Ishikawa (cell line): ENCODE data around the gene FAAP100.
A peak's percentile ranks its signal among the peaks of the same experiment; 100 is the strongest.

Source experiments
- CREB1 ChIP-seq: IDR thresholded peaks from 2 replicates; pipeline ENCODE4 v1.6.1; 2012; ENCODE audit warnings: low read depth
- EGR1 ChIP-seq: IDR thresholded peaks from 2 replicates; pipeline ENCODE4 v1.6.1; 2012
- EP300 ChIP-seq: IDR thresholded peaks from 2 replicates; pipeline ENCODE4 v1.6.1; 2012; ENCODE audit warnings: borderline replicate concordance
- FOXM1 ChIP-seq: IDR thresholded peaks from 2 replicates; pipeline ENCODE4 v1.6.1; 2012; ENCODE audit warnings: low read depth, borderline replicate concordance
- NFIC ChIP-seq: IDR thresholded peaks from 2 replicates; pipeline ENCODE4 v1.6.1; 2012
- RAD21 ChIP-seq: IDR thresholded peaks from 2 replicates; pipeline ENCODE4 v1.6.1; 2012; ENCODE audit warnings: low read depth
- TAF1 ChIP-seq: IDR thresholded peaks from 2 replicates; pipeline ENCODE4 v1.6.1; 2012; ENCODE audit warnings: low read depth, mild to moderate bottlenecking
- TCF12 ChIP-seq: IDR thresholded peaks from 2 replicates; pipeline ENCODE4 v1.6.1; 2012; ENCODE audit warnings: low read depth
- TEAD4 ChIP-seq: IDR thresholded peaks from 2 replicates; pipeline ENCODE4 v1.6.1; 2012
- YY1 ChIP-seq: IDR thresholded peaks from 2 replicates; pipeline ENCODE4 v1.6.1; 2012; ENCODE audit warnings: low read depth
- ZBTB7A ChIP-seq: IDR thresholded peaks from 2 replicates; pipeline ENCODE4 v1.6.1; 2012; ENCODE audit warnings: low read depth
- TF ChIP-seq, protein P1 (sequence below): IDR thresholded peaks from 2 replicates; pipeline ENCODE4 v1.6.1; 2012
- TF ChIP-seq, protein P2 (sequence below): IDR thresholded peaks from 2 replicates; pipeline ENCODE4 v1.6.1; 2012
- TF ChIP-seq, protein P3 (sequence below): IDR thresholded peaks from 2 replicates; pipeline ENCODE4 v1.6.1; 2012; ENCODE audit warnings: low read depth, mild to moderate bottlenecking

Gene FAAP100, protein sequence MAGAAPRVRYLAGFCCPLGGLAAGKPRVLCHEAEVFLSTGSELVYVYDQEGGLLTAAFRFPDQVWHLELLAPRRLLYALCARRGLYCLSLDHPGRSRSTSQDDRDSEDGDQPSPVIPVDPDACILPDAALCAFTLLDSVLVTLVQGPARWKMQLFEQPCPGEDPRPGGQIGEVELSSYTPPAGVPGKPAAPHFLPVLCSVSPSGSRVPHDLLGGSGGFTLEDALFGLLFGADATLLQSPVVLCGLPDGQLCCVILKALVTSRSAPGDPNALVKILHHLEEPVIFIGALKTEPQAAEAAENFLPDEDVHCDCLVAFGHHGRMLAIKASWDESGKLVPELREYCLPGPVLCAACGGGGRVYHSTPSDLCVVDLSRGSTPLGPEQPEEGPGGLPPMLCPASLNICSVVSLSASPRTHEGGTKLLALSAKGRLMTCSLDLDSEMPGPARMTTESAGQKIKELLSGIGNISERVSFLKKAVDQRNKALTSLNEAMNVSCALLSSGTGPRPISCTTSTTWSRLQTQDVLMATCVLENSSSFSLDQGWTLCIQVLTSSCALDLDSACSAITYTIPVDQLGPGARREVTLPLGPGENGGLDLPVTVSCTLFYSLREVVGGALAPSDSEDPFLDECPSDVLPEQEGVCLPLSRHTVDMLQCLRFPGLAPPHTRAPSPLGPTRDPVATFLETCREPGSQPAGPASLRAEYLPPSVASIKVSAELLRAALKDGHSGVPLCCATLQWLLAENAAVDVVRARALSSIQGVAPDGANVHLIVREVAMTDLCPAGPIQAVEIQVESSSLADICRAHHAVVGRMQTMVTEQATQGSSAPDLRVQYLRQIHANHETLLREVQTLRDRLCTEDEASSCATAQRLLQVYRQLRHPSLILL

DNA sequence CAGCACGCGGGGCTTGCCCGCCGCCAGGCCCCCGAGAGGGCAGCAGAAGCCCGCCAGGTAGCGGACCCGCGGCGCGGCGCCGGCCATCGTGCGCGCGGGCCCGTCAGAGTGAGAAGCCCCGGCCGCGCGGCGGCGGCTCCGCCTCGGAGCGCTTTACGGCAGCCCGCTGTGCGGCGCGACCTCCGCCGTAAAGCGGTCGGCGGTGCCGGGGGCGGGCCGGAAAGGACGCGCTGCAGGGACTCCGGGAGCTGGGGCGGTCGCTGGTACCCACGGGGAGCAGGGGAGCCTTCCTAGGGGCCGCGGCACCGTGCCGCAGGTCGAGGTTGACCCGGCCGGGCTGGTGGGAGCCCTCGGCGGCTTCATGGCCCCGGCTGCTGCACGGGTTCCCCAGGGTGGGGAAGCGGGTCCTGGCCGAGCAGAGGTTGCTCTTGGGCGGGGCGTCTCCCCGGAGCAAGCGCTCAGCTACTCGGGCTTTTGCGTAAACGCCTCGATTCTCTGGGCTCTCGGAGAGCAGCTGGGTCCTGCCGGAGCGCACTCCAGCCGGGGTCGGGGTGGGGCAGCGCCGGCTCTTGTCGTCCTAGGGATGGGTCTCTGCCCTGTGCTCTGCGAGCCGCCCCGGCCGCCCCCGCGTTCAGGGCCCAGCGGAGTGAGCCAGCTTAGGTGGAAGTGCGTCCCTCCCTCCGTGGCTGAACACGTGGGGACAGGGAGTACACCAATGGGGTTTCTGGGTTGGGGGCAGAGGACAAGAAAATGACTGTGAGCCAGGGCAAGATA lies at the start of gene FAAP100:
FAAP100 (minus strand) TSS at position 110 of the 774 bp plus-strand sequence; CDS start at position 87, 23 bp downstream.
- peak; percentile 76 for TF ChIP-seq TAF1
- peak; percentile 34; the same call in 1 of the 2 replicates for TF ChIP-seq NFIC
- TF ChIP-seq EGR1 = peak; percentile 89
- 0 out of 2 replicates have a peak, but pooled peaks have one; percentile 5 for TF ChIP-seq ZBTB7A
- TF ChIP-seq RAD21 = no peak
- TF ChIP-seq, protein P1, sequence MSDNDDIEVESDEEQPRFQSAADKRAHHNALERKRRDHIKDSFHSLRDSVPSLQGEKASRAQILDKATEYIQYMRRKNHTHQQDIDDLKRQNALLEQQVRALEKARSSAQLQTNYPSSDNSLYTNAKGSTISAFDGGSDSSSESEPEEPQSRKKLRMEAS = peak; percentile 89
- TF ChIP-seq, protein P2, sequence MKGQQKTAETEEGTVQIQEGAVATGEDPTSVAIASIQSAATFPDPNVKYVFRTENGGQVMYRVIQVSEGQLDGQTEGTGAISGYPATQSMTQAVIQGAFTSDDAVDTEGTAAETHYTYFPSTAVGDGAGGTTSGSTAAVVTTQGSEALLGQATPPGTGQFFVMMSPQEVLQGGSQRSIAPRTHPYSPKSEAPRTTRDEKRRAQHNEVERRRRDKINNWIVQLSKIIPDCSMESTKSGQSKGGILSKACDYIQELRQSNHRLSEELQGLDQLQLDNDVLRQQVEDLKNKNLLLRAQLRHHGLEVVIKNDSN = peak; percentile 77
- peak; percentile 78 for TF ChIP-seq YY1
- no peak for TF ChIP-seq FOXM1

DNA sequence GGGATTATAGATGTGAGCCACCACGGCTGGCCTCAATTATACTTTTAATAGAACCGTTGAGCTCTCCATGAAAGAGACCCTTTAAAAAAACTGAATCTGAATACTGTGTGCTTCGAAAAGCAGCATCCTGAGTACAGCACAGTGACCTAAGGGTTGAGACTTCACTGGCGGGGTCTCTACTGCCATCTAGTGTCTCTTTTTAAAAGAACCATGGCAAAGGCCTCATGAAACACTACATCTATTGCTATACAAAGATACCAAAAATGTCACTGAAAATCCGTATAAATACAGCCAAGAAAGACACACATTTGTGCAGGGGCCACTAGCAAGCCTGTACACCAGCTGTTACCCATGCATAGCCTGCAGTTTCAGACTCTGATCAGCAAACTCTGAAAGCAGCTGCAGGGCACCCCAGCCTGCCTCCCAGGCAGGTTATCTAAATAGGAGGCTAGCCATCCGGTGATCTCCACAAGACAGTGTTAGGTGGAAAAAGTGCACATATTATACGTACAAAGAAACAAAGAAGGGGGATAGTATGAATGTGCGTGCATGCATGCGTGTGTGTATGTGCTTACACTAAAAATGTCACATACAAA lies 49.5 kb upstream of the FAAP100 start:
- TF ChIP-seq TAF1 = no peak
- TF ChIP-seq, protein P2 = no peak
- no peak for TF ChIP-seq NFIC
- TF ChIP-seq RAD21 = peak; percentile 66
- TF ChIP-seq, protein P3, sequence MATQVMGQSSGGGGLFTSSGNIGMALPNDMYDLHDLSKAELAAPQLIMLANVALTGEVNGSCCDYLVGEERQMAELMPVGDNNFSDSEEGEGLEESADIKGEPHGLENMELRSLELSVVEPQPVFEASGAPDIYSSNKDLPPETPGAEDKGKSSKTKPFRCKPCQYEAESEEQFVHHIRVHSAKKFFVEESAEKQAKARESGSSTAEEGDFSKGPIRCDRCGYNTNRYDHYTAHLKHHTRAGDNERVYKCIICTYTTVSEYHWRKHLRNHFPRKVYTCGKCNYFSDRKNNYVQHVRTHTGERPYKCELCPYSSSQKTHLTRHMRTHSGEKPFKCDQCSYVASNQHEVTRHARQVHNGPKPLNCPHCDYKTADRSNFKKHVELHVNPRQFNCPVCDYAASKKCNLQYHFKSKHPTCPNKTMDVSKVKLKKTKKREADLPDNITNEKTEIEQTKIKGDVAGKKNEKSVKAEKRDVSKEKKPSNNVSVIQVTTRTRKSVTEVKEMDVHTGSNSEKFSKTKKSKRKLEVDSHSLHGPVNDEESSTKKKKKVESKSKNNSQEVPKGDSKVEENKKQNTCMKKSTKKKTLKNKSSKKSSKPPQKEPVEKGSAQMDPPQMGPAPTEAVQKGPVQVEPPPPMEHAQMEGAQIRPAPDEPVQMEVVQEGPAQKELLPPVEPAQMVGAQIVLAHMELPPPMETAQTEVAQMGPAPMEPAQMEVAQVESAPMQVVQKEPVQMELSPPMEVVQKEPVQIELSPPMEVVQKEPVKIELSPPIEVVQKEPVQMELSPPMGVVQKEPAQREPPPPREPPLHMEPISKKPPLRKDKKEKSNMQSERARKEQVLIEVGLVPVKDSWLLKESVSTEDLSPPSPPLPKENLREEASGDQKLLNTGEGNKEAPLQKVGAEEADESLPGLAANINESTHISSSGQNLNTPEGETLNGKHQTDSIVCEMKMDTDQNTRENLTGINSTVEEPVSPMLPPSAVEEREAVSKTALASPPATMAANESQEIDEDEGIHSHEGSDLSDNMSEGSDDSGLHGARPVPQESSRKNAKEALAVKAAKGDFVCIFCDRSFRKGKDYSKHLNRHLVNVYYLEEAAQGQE = no peak
- TF ChIP-seq TCF12 = no peak

DNA sequence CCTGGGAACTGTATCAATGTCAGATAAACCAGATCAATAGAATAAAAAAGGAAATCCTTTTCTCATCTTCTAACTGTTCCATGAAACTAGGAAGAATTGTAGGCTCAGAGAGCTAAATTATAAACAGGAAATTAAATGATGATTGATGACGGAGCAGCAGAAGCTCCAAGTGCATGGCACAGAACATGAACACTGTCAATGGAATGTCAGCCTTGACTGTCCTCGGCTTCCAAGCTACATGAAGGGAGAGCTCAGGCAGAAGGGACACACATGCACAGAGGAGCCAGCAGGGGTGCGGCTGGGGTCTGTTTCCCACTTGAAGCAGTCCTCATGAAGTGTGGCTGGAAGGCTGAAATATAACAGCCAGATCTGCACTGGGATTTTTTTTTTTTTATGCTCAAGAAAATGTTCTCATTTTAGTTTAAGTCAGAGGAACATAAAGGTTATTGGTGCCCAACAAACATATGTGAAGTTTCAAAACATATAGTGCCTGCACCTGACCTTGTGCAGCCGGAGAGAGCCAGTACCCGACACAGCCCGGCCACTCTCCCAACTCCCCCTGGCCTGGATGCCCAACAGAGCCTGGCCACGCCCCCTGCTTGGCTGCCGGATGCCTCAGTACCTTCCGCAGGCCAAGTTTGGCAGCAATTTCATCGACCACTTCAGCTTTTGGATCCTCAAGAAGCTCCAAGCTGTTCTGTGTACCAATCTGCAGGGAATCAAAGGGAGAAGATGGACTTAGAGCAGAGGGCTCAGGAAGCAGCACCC lies 47.8 kb upstream of the FAAP100 start:
- TF ChIP-seq RAD21 (no peak), TAF1 (no peak), CREB1 (no peak), TEAD4 (no peak), EP300 (no peak), NFIC (no peak), EGR1 (no peak), FOXM1 (no peak), YY1 (no peak), ZBTB7A (no peak), TCF12 (no peak)
- TF ChIP-seq, protein P3 = no peak
- TF ChIP-seq, protein P1 = no peak
- TF ChIP-seq, protein P2 = no peak
